ENCODE results near the gene PELI2.

PELI2 gene, protein sequence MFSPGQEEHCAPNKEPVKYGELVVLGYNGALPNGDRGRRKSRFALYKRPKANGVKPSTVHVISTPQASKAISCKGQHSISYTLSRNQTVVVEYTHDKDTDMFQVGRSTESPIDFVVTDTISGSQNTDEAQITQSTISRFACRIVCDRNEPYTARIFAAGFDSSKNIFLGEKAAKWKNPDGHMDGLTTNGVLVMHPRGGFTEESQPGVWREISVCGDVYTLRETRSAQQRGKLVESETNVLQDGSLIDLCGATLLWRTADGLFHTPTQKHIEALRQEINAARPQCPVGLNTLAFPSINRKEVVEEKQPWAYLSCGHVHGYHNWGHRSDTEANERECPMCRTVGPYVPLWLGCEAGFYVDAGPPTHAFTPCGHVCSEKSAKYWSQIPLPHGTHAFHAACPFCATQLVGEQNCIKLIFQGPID

DNA sequence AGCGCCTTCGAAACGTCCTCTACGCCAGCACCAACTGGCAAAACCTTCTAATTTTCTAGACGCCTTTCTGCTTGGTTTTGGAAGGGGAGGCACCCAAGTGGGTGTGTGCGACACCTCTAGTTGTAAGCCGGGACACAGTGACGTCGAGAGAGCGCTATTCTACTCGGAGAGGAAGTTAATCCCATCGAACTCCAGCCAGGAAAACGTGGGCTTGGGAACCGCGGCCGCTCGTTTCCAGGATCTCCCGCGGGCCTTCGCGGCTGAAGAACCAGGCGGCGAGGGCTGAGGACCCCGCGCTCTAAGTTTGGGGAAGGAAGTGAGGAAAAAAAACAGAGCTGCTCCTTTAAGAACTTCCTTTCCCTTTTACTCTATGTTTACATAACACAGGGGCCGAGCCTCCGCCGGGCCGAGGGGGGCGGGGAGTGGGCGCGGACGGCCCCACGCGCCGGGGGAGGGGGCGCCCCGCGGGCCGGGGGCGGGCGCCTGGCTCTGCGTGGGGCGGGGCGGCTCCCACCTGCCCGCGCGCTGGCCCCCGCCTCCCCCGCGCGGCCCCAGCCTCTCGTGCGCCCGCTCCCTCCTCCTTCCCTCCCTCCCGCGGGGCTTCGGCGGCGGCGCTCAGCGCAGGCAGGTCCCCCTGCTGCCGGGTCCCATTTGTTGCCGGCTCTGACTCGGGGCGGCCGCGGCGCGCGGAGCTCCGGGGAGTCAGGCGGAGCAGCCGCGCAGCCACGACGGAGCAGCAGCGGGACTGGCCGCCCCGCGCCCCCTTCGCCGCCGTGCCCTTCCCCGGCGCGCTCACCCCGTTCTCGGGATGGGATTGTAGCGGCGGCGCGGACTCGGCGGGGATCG is at the start of gene PELI2:
Gene PELI2, plus strand, starts transcription at position 647 of the 846 bp plus-strand sequence. CDS start 250 bp downstream, outside the sequence.
- peak within 1 kb of the TSS; percentile 72 for H3K4me3 ChIP-seq (ENCODE audit: low read depth, low read length)
- DNase-seq (ENCODE audit: low read depth): no peak

DNA sequence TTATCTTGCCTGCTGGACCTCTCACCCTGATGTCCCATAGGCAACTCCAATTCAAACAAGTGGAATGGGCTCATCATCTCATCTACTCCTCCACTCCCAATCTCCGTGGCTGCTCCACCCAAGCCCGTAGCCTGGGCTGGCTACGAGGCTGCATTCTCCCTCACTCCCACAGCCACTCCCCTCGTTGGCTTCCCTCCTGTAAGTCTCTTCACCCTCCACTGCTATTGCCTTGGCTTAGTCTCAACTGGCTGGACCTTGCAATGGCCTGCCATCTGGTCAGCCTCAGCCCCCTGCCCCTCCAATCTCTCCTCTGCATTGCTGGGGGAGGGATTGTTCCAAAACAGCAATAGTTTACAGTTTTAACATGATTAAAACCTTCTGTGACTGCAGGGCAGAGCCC is 44.4 kb upstream of the PELI2 start:
- no peak for DNase-seq (ENCODE audit: low read depth)
- H3K4me3 ChIP-seq (ENCODE audit: low read depth, low read length): no peak overlapping the region

GRCh38 chr14:56075301-56075700 is 42.9 kb upstream of the PELI2 start:
- DNase-seq (ENCODE audit: low read depth): no peak
- H3K4me3 ChIP-seq (ENCODE audit: low read depth, low read length): no peak overlapping the region

- H3K4me3 ChIP-seq (ENCODE audit: low read depth, low read length): no peak overlapping the region
- DNase-seq (ENCODE audit: low read depth): peak; percentile 14
Observed at GRCh38 chr14:56081139-56081538, 37.1 kb upstream of the PELI2 start.

GRCh38 chr14:56082880-56083279 is 35.3 kb upstream of the PELI2 start:
- H3K4me3 ChIP-seq (ENCODE audit: low read depth, low read length): no peak overlapping the region
- no peak for DNase-seq (ENCODE audit: low read depth)

GRCh38 chr14:56085471-56085870 is 32.7 kb upstream of the PELI2 start:
- no peak for DNase-seq (ENCODE audit: low read depth)
- no peak overlapping the region for H3K4me3 ChIP-seq (ENCODE audit: low read depth, low read length)

DNA sequence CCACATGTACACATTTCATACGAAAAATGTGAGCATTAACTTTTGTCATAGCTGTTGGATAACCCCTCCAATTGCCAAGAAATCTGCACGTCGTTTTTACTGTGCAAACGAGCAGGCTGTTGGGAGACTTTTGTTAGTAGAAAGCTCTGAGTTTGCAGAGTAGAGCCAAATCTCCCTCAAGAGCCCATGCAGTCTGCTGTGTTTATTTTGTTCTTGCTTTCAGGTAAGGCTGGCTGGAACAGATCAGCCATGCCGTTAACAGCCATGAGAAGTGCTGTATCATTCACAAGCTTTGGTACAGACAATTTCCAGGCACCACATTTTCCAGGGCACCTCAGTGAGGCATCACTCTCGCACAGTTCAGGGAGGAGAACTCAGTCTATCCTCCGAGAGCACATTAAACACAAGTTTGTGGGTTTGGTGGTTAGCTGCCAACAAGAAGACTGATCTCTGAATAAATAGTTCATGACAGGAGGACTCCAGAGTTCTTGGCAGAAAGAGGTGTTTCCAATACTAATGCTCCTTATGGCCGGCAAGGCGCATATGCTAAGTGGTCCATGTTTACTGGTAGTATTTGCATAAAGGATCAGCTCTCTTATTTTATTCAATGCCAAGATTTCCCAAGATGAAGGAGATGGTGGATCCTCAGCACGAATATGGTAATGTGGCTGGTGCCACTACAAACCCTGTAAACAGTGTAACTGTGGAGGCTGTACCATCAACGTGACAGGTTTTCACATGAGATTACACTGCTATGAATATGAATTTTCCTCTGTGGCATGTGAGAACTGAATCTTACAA is 30.3 kb upstream of the PELI2 start:
- H3K4me3 ChIP-seq (ENCODE audit: low read depth, low read length): no peak overlapping the region
- peak; percentile 8 for DNase-seq (ENCODE audit: low read depth)

GRCh38 chr14:56088941-56089340 is 29.3 kb upstream of the PELI2 start:
- no peak overlapping the region for H3K4me3 ChIP-seq (ENCODE audit: low read depth, low read length)
- DNase-seq (ENCODE audit: low read depth): no peak

DNA sequence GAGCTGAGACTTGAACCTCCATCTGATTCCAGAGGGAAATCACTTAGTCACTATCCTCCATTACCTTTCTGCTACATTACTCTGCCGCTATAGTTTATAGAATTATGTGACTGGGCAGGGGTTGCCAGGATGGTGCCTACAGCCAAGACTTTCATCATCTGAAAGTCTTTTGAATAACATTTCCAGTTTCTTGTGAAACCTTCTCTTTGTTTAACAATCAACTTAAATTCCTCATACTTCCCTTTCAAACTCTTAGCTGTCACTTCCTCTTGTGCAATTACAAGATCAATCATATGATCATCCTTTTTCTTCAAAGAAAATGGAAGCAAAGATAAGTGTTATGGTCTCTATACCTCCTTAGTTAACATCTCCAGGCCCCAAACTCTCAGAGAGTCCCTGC is 25.4 kb upstream of the PELI2 start:
- H3K4me3 ChIP-seq (ENCODE audit: low read depth, low read length): no peak overlapping the region
- no peak for DNase-seq (ENCODE audit: low read depth)

DNA sequence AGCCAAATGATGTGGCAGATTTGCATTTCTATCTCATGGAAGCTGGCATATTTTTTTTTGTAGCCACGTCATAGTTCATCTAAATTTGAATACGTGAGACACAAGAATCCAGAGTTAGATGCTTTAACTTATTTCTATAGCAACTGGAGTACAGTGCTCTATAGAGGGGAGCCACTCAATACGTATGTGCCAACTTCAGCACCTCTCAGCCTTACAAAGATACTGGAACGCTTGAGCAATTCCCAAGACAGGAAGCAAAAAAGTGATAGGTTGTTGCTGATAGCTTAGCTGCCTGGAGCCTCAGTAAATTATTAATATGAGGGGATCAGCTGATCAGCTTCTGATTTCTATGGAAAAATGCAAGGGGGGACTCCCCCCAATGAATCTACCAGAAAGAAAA is 24.1 kb upstream of the PELI2 start:
- no peak overlapping the region for H3K4me3 ChIP-seq (ENCODE audit: low read depth, low read length)
- no peak for DNase-seq (ENCODE audit: low read depth)

DNA sequence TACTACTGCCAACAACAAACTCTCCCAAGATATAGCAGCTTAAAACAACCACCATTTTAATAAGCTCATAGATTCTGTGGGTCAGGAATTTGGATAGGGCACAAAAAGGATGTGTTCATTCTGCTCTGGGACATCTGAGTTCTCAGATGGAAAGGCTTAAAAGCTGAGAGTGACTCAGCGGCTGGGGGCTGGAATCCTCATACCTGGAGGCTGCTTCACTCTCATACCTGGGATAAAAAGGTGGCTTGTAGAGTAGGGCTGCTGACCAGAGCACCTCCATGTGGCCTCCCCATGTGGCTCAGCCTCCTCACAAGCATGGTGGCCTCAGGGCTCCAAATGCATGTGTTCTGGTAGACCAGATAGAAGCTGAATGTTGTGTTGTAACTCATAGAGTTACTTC is 20.2 kb upstream of the PELI2 start:
- DNase-seq (ENCODE audit: low read depth): no peak
- no peak overlapping the region for H3K4me3 ChIP-seq (ENCODE audit: low read depth, low read length)

- DNase-seq (ENCODE audit: low read depth): no peak
- no peak overlapping the region for H3K4me3 ChIP-seq (ENCODE audit: low read depth, low read length)
Observed at GRCh38 chr14:56099081-56099797, 19.0 kb upstream of the PELI2 start.

GRCh38 chr14:56100556-56100955 is 17.7 kb upstream of the PELI2 start:
- H3K4me3 ChIP-seq (ENCODE audit: low read depth, low read length): no peak overlapping the region
- DNase-seq (ENCODE audit: low read depth): no peak

GRCh38 chr14:56102941-56103340 is 15.3 kb upstream of the PELI2 start:
- no peak for DNase-seq (ENCODE audit: low read depth)
- H3K4me3 ChIP-seq (ENCODE audit: low read depth, low read length): no peak overlapping the region

DNA sequence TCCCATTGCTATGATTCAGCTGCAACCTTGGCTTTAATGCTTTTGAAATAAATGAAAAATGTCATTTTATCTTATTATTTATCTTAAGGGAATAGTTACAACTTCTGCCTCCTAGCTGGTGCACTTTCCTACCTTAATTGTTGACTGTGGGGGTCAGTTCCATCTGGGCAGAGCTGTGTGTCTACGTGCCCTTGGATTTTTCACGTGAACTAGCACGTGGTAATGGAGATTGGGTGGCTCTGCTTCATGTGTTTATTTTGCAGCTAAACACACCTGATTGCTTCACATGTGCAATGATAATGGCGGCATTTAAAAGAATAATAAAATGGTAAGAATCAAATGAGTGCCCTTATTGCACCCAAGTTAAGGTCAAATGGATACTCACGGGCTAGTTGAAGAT is 10.6 kb upstream of the PELI2 start:
- DNase-seq (ENCODE audit: low read depth): no peak

GRCh38 chr14:56108057-56108456 is 10.2 kb upstream of the PELI2 start:
- DNase-seq (ENCODE audit: low read depth): no peak
- no peak overlapping the region for H3K4me3 ChIP-seq (ENCODE audit: low read depth, low read length)

More for the DNA sequence above, 10.6 kb upstream of the PELI2 start:
- H3K4me3 ChIP-seq (ENCODE audit: low read depth, low read length): no peak overlapping the region

DNA sequence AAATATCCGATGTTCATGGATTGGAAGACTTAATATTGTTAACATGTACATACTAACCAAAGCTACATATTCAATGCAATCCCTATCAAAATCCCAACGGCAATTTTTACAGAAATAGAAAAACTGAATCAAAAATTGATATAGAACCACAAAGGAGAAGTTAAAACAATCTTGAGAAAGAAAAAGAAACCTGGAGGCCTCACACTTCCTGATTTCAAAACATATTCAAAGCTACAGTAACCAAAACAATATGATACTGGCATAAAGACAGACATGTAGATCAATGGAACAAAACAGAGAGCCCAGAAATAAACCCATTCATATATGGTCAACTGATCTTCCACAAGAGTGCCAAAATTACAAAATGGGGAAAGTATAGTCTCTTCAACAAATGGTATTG is 5.4 kb upstream of the PELI2 start:
- no peak for DNase-seq (ENCODE audit: low read depth)
- no peak overlapping the region for H3K4me3 ChIP-seq (ENCODE audit: low read depth, low read length)

DNA sequence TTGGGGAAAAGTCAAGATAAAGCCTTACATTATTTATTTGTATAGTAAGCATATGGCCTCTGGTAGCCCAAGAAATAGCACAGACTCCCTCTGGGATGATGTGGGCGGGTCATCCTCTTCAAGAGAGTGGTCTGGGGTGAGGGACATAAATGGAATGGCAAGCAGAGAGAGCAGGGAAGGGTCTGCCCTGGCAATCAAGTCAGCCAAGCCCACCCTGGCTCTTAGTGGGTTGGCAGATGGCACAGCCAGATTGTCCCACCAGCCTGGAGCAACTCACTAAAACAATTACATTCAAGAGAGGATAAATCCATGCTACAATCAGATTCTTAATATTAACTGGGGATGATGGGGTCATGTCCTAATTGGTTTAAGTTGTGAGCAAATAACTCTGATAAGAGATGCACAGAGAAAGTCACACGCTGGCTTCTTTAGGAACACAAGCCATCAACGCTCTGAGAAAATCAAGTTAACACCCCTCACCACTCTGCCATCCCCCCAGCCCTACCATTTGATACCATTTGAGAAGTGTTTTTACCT is 2.8 kb upstream of the PELI2 start:
- H3K4me3 ChIP-seq (ENCODE audit: low read depth, low read length): no peak overlapping the region
- DNase-seq (ENCODE audit: low read depth): no peak

Measured in skeletal muscle cell (primary cell).